GM12874 (cell line): ENCODE results near the gene PRKAR1B.

ENCODE experiments used
- TF ChIP-seq, protein P1 (sequence below): IDR thresholded peaks from 2 replicates; pipeline ENCODE4 v1.5.1; 2011; ENCODE audit warnings: low read depth, mild to moderate bottlenecking, control low read depth, low read length, moderate library complexity; ENCODE audit not compliant: insufficient read depth

Gene PRKAR1B

DNA sequence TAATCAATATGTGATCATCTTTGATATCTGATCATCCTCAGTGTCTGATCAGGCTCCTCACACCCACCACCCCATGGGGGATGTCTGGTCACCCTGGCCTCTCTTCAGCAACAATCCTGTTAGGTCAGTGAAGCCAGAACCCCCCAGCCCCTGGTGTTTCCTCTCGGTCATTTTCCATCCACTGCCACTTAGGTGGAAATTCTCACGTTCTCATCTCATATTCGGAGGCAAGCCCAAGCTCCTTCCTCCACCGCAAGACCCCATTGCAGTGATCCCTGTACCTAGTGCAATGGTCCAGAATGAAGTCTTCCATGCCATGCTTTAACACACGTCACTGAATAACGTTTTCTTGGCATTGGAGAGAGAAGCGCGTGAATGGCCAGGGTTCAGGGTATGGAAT, 103.6 kb downstream of the PRKAR1B start:
- TF ChIP-seq, protein P1, sequence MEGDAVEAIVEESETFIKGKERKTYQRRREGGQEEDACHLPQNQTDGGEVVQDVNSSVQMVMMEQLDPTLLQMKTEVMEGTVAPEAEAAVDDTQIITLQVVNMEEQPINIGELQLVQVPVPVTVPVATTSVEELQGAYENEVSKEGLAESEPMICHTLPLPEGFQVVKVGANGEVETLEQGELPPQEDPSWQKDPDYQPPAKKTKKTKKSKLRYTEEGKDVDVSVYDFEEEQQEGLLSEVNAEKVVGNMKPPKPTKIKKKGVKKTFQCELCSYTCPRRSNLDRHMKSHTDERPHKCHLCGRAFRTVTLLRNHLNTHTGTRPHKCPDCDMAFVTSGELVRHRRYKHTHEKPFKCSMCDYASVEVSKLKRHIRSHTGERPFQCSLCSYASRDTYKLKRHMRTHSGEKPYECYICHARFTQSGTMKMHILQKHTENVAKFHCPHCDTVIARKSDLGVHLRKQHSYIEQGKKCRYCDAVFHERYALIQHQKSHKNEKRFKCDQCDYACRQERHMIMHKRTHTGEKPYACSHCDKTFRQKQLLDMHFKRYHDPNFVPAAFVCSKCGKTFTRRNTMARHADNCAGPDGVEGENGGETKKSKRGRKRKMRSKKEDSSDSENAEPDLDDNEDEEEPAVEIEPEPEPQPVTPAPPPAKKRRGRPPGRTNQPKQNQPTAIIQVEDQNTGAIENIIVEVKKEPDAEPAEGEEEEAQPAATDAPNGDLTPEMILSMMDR = no peak

GRCh38 chr7:621572-622285, 105.4 kb downstream of the PRKAR1B start:
- TF ChIP-seq, protein P1 = no peak

- TF ChIP-seq, protein P1 = no peak
Observed at GRCh38 chr7:620885-621284, 106.2 kb downstream of the PRKAR1B start.

GRCh38 chr7:620056-620455, 107.0 kb downstream of the PRKAR1B start:
- TF ChIP-seq, protein P1 = no peak

- TF ChIP-seq, protein P1 = no peak
Observed at GRCh38 chr7:619368-619840, 107.7 kb downstream of the PRKAR1B start.

- TF ChIP-seq, protein P1 = no peak
Observed at GRCh38 chr7:618539-619367, 108.3 kb downstream of the PRKAR1B start.
